H1 (cell line): ENCODE results near the gene LAD1. TPM values are rescaled to one million over a fixed set of nuclear protein-coding genes. Genes with fewer than 3 reads are reported as not detected.

Experiments
- CTCF ChIA-PET: fragments of 300-600 bp; sonication (Branson Sonifier 250); formaldehyde crosslinking; loops from one replicate; lab custom pipeline; 2021; ENCODE audit not compliant: partially characterized antibody; lab: Charles Lee
- POLR2A ChIA-PET: fragments of 300-600 bp; sonication (Branson Sonifier 250); formaldehyde crosslinking; loops from one replicate; lab custom pipeline; 2021; ENCODE audit warnings: inconsistent platforms; ENCODE audit not compliant: partially characterized antibody; lab: Charles Lee
- DNase-seq, 2 experiments: peaks; one replicate each; pipeline versions ENCODE4 v3.0.0 to v3.0.0-alpha.2; 2010 to 2022; ENCODE audit warnings: low spot score in 2 of 2, low read depth in 1 of 2, mixed read lengths in 1 of 2
- FAIRE-seq: peaks from 2 replicates; lab custom pipeline; 2011; peaks lifted over from hg19 to GRCh38; lab: Jason Lieb, UNC
- H2AFZ ChIP-seq: 2 replicates; pipeline ENCODE4 v1.8.1; 2012; ENCODE audit warnings: low read length, inconsistent platforms
- H2AK5ac ChIP-seq: 2 replicates; pipeline ENCODE4 v1.6.1; 2013; ENCODE audit warnings: low read depth, low read length
- H2BK120ac ChIP-seq: replicated peaks from 2 replicates; pipeline ENCODE3; 2013; ENCODE audit warnings: low read depth, low read length, inconsistent platforms
- H2BK12ac ChIP-seq: 2 replicates; pipeline ENCODE4 v1.6.1; 2013; ENCODE audit warnings: low read depth, low read length
- H2BK15ac ChIP-seq: 2 replicates; pipeline ENCODE4 v1.6.1; 2013; ENCODE audit warnings: low read length
- H2BK20ac ChIP-seq: 2 replicates; pipeline ENCODE4 v1.6.1; 2013; ENCODE audit warnings: low read length
- H2BK5ac ChIP-seq: 2 replicates; pipeline ENCODE4 v1.6.1; 2013; ENCODE audit warnings: low read depth, low read length
- H3K14ac ChIP-seq: 2 replicates; pipeline ENCODE4 v1.6.1; 2013; ENCODE audit warnings: inconsistent platforms; ENCODE audit not compliant: insufficient read length
- H3K18ac ChIP-seq: 2 replicates; pipeline ENCODE4 v1.6.1; 2013; ENCODE audit warnings: low read length; ENCODE audit errors: extremely low read depth
- H3K23ac ChIP-seq: 2 replicates; pipeline ENCODE4 v1.6.1; 2013; ENCODE audit warnings: inconsistent platforms; ENCODE audit not compliant: insufficient read length
- H3K23me2 ChIP-seq: 2 replicates; pipeline ENCODE4 v1.6.1; 2013; ENCODE audit warnings: low read depth, low read length
- H3K27ac ChIP-seq: 2 replicates; pipeline ENCODE4 v1.6.1; 2011; ENCODE audit warnings: low read depth, low read length, inconsistent platforms
- H3K27me3 ChIP-seq, 4 experiments: replicated peaks in 1 of 4; 1 replicate in 1 of 4; 2 replicates in 3 of 4; pipeline versions ENCODE4 v1.6.1 to v1.8.1; 2011 to 2013; ENCODE audit warnings: low read length in 3 of 4, mild to moderate bottlenecking in 3 of 4, inconsistent platforms in 2 of 4, mixed read lengths in 2 of 4, moderate library complexity in 1 of 4; ENCODE audit not compliant: control insufficient read depth in 3 of 4, insufficient read depth in 3 of 4; ENCODE audit errors: extremely low read depth in 1 of 4
- H3K36me3 ChIP-seq, 4 experiments: 2 replicates each; pipeline versions ENCODE4 v1.6.1 to v1.8.1; 2011 to 2013; ENCODE audit warnings: mild to moderate bottlenecking in 4 of 4, low read length in 3 of 4, moderate library complexity in 2 of 4, control low read depth in 1 of 4, inconsistent platforms in 1 of 4; ENCODE audit not compliant: insufficient read depth in 4 of 4, control insufficient read depth in 2 of 4
- H3K4ac ChIP-seq: replicated peaks from 2 replicates; pipeline ENCODE3; 2013; ENCODE audit warnings: low read length, low read depth, mixed read lengths, inconsistent platforms; ENCODE audit not compliant: insufficient read length
- H3K4me1 ChIP-seq, 4 experiments: replicated peaks in 1 of 4; 1 replicate in 1 of 4; 2 replicates in 3 of 4; pipeline versions ENCODE4 v1.6.1 to v1.8.1; 2011 to 2013; ENCODE audit warnings: low read length in 3 of 4, inconsistent platforms in 2 of 4, mixed read lengths in 1 of 4; ENCODE audit not compliant: insufficient read depth in 4 of 4, control insufficient read depth in 3 of 4
- H3K4me2 ChIP-seq, 2 experiments: 2 replicates each; pipeline versions ENCODE4 v1.6.1 to v1.8.1; 2011 to 2013; ENCODE audit warnings: low read depth in 2 of 2, low read length in 2 of 2, control low read depth in 1 of 2, inconsistent platforms in 1 of 2, mild to moderate bottlenecking in 1 of 2; ENCODE audit not compliant: insufficient read depth in 1 of 2
- H3K4me3 ChIP-seq, 4 experiments: fragments of 200-600, 300-600 bp in 1 of 4; sonication (generic), shearing (Covaris generic), sonication (Bioruptor Twin) in 1 of 4; 2 replicates each; pipeline versions ENCODE4 v1.5.1 to v1.8.1; 2011 to 2016; ENCODE audit warnings: low read length in 4 of 4, low read depth in 3 of 4, control low read depth in 2 of 4, inconsistent platforms in 2 of 4, mild to moderate bottlenecking in 2 of 4, mixed read lengths in 1 of 4, moderate library complexity in 1 of 4; ENCODE audit not compliant: insufficient read depth in 2 of 4; ENCODE audit errors: extremely low read depth in 1 of 4
- H3K56ac ChIP-seq: replicated peaks from 2 replicates; pipeline ENCODE3; 2013; ENCODE audit warnings: low read depth, mild to moderate bottlenecking, mixed read lengths, low read length, inconsistent platforms; ENCODE audit not compliant: insufficient read length
- H3K79me1 ChIP-seq: 2 replicates; pipeline ENCODE4 v1.6.1; 2013; ENCODE audit warnings: low read depth, low read length, control low read depth
- H3K79me2 ChIP-seq, 2 experiments: 2 replicates each; pipeline versions ENCODE4 v1.6.1 to v1.8.1; 2012 to 2013; ENCODE audit warnings: low read length in 2 of 2, mild to moderate bottlenecking in 2 of 2, inconsistent platforms in 1 of 2; ENCODE audit not compliant: insufficient read depth in 2 of 2, control insufficient read depth in 1 of 2
- H3K9ac ChIP-seq, 4 experiments: replicated peaks in 1 of 4; 1 replicate in 1 of 4; 2 replicates in 3 of 4; pipeline versions ENCODE4 v1.6.1 to v1.8.1; 2011 to 2013; ENCODE audit warnings: low read depth in 3 of 4, low read length in 3 of 4, control low read depth in 2 of 4, mild to moderate bottlenecking in 2 of 4, moderate library complexity in 2 of 4, inconsistent platforms in 1 of 4; ENCODE audit errors: extremely low read depth in 1 of 4
- H3K9me3 ChIP-seq, 2 experiments: 2 replicates each; pipeline versions ENCODE4 v1.6.1 to v1.8.1; 2012 to 2013; ENCODE audit warnings: mild to moderate bottlenecking in 2 of 2, moderate library complexity in 2 of 2, control low read depth in 1 of 2, inconsistent platforms in 1 of 2, low read depth in 1 of 2, low read length in 1 of 2, mixed read lengths in 1 of 2; ENCODE audit not compliant: insufficient read depth in 2 of 2
- H4K20me1 ChIP-seq, 2 experiments: replicated peaks in 1 of 2; 2 replicates each; pipeline versions ENCODE3 to v1.8.1; 2011 to 2013; ENCODE audit warnings: inconsistent platforms in 2 of 2, low read length in 2 of 2, mild to moderate bottlenecking in 1 of 2; ENCODE audit not compliant: insufficient read depth in 2 of 2, control insufficient read depth in 1 of 2
- H4K5ac ChIP-seq: 2 replicates; pipeline ENCODE4 v1.6.1; 2013; ENCODE audit warnings: low read length, low read depth, mixed read lengths, inconsistent platforms; ENCODE audit not compliant: insufficient read length
- H4K8ac ChIP-seq: 2 replicates; pipeline ENCODE4 v1.8.0; 2013; ENCODE audit warnings: mild to moderate bottlenecking, moderate library complexity, low read length, inconsistent platforms; ENCODE audit not compliant: insufficient read depth; ENCODE audit errors: extremely low read depth
- H4K91ac ChIP-seq: replicated peaks from 2 replicates; pipeline ENCODE3; 2013; ENCODE audit warnings: low read length, mixed read lengths, inconsistent platforms; ENCODE audit not compliant: insufficient read length
- BRCA1 ChIP-seq: IDR thresholded peaks from 2 replicates; pipeline ENCODE4 v1.6.1; 2012; ENCODE audit warnings: low read depth, low read length, improper control_type of control experiment
- KDM5A ChIP-seq: fragments of 200-600 bp; IDR thresholded peaks from 2 replicates; pipeline ENCODE4 v1.7.1; 2012; ENCODE audit warnings: mild to moderate bottlenecking, low read length, inconsistent platforms, mixed read lengths
- PHF8 ChIP-seq: fragments of 200-600 bp; sonication (generic); conservative IDR thresholded peaks from 2 replicates; pipeline ENCODE4 v1.7.1; 2012; ENCODE audit warnings: low read depth, mild to moderate bottlenecking, inconsistent platforms, low read length, moderate library complexity
- POLR2A ChIP-seq, 2 experiments: IDR thresholded peaks; 1 replicate in 1 of 2; 2 replicates in 1 of 2; pipeline ENCODE4 v1.6.1; 2011; ENCODE audit warnings: low read depth in 2 of 2, low read length in 2 of 2, mild to moderate bottlenecking in 2 of 2; ENCODE audit errors: control extremely low read depth in 1 of 2
- SP2 ChIP-seq: IDR thresholded peaks from 2 replicates; pipeline ENCODE4 v1.6.1; 2012; ENCODE audit warnings: mild to moderate bottlenecking, low read length, inconsistent platforms
- WGBS, 2 experiments: shearing (Covaris generic) in 1 of 2; methylation state at CpG; one replicate each; pipeline versions ENCODE4 v1.1.6 to v1.1.7; 2013 to 2015; ENCODE audit warnings: low lambda C conversion rate in 2 of 2, mixed read lengths in 2 of 2, inconsistent platforms in 1 of 2, low coverage in 1 of 2, missing lambda C conversion rate in 1 of 2; ENCODE audit not compliant: insufficient replicate concordance in 2 of 2, insufficient coverage in 1 of 2, insufficient read length in 1 of 2; ENCODE audit errors: extremely low coverage in 1 of 2, missing lambda C conversion rate in 1 of 2; 5-methylcytosine and 5-hydroxymethylcytosine counted together
- polyA plus RNA-seq, 7 experiments: library from polyadenylated mRNA; depleted of rRNA in 3 of 7; stranded (reverse) in 5 of 7; unstranded in 2 of 7; fragments of >200 nt in 5 of 7; fragments of 200-250 nt in 2 of 7; gene quantifications; 1 replicate in 5 of 7; 2 replicates in 1 of 7; 4 replicates in 1 of 7; pipeline versions ENCODE4 v1.2.1 to v1.2.3, GENCODE V29; 2011 to 2013; ENCODE audit warnings: missing spikeins in 2 of 7, mixed read lengths in 2 of 7
- total RNA-seq: library from RNA; stranded (reverse); fragmentation: NEBNext Ultra II Directional; extraction: Animal tissue kit (Norgen Biotek cat#: 25700); gene quantifications from 2 replicates; pipeline ENCODE4 v1.2.1, GENCODE V29; 2021

LAD1 gene
- total and polyA plus RNA-seq, 2 of the 8 experiments (the other 6 are each of a cell fraction or from before 2014, with no cell fraction given) = 9.3 to 32.8 TPM

DNA sequence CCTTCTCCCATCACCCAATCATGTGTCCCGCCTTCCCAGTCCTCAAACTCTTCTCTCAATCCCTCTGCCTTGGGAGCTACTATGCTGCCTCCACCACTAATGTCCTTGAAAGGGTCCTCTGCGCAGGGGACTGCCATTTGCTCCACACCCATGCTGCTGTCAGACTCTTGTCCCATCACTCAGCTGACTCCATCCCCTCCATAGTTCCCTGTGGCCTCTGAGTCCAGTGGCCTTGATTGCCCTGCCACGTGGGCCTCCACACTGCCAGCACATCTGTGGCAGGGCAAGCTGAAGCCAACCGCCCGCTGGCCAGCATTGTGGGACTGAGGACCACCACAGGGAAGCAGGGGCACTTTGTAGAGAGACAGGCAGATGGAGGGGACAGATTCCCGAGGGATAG lies 20.3 kb downstream of the LAD1 start:
- no peak for FAIRE-seq
- H2BK120ac ChIP-seq = no peak overlapping the region
- no peak overlapping the region for H3K23ac ChIP-seq

More for the DNA sequence above, 20.3 kb downstream of the LAD1 start:
- DNase-seq = no peak
- H2BK20ac ChIP-seq = peak overlapping the region; percentile 96; the same call in 1 of the 2 replicates
- no peaks in the 10 kb centered on the region for H3K27me3 ChIP-seq
- H3K4me3 ChIP-seq = no peak overlapping the region
- no peaks in the 10 kb centered on the region for H4K20me1 ChIP-seq
- no peak overlapping the region for H3K56ac ChIP-seq
- no peaks in the 10 kb centered on the region for H3K36me3 ChIP-seq
- no peak overlapping the region for H2AFZ ChIP-seq
- no peak for TF ChIP-seq PHF8
- TF ChIP-seq KDM5A = no peak
- 0 out of 3 replicates have a peak, but pooled peaks of 1 of the 2 experiments have one; percentile 6 for TF ChIP-seq POLR2A (IDR thresholded peaks at IDR 0.05; ENCODE audit: control extremely low read depth in 1 of 2, low read depth in 2 of 2, low read length in 2 of 2)
- TF ChIP-seq SP2 = no peak
- no peak for TF ChIP-seq BRCA1
- 0 out of 2 replicates have a peak overlapping the region, but pooled peaks have one; percentile 63 for H2BK15ac ChIP-seq
- peaks cover 9 to 38% (median 27%) of the 10 kb centered on the region in 4 experiments for H3K4me1 ChIP-seq
- WGBS, 2 experiments = 96% methylated on average over 6 of the region's 6 CpGs; no CpG with 5 or more reads in 1 of the 2 experiments
- H3K23me2 ChIP-seq = peaks cover 2% of the 10 kb centered on the region; the same call in 1 of the 2 replicates
- POLR2A ChIA-PET = interaction anchor here (0.6 to 1.3 kb wide), 5 partner anchors 17 to 1363 kb away, joined by 3 to 5 read pairs (median 3); no protein-coding TSS in a partner anchor
- 0 out of 2 replicates have a peak overlapping the region, but pooled peaks have one; percentile 68 for H3K18ac ChIP-seq
- no peaks in the 10 kb centered on the region for H3K9me3 ChIP-seq
- no peak overlapping the region for H4K5ac ChIP-seq
- H3K79me2 ChIP-seq = no peaks in the 10 kb centered on the region
- H4K91ac ChIP-seq = no peak overlapping the region
- CTCF ChIA-PET = interaction anchor here (0.6 to 17.6 kb wide), 7 partner anchors 12 to 131 kb away, joined by 3 to 371 read pairs (median 26); partner anchors contain the start of gene LAD1
- H3K4ac ChIP-seq = no peak overlapping the region
- H3K14ac ChIP-seq = no peak overlapping the region
- peak overlapping the region; percentile 38; the same call in 1 of the 2 replicates for H2BK5ac ChIP-seq
- no peaks in the 10 kb centered on the region; the same call in 1 of the 2 replicates for H3K79me1 ChIP-seq
- no peak overlapping the region for H4K8ac ChIP-seq
- H3K4me2 ChIP-seq = no peak overlapping the region
- no peak overlapping the region for H3K27ac ChIP-seq
- no peak overlapping the region for H3K9ac ChIP-seq
- H2AK5ac ChIP-seq = no peak overlapping the region
- H2BK12ac ChIP-seq = peak overlapping the region; percentile 95; the same call in 1 of the 2 replicates
